ENCODE measurements around the gene OR2F2.

Gene OR2F2

GRCh38 chr7:143980746-143981510, 45.9 kb downstream of the OR2F2 start:
- no peak for DNase-seq

- DNase-seq, result no peak
These were observed 48.9 kb downstream of the OR2F2 start for GRCh38 chr7:143983960-143984359.
